ENCODE data around the gene CCDC198.

CCDC198 gene, protein sequence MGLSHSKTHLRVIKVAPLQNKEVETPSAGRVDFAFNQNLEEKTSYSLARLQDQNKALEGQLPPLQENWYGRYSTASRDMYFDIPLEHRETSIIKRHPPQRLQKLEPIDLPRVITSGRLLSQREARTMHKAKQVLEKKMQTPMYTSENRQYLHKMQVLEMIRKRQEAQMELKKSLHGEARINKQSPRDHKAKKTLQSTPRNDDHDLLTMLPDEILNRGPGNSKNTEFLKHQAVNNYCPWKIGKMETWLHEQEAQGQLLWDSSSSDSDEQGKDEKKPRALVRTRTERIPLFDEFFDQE

GRCh38 chr14:57493467-57494181 is at the start of gene CCDC198:
TSS of gene CCDC198 (minus strand) at chr14:57493857. CDS start at chr14:57493715, 142 bp downstream.
- TF ChIP-seq GATA2 (IDR thresholded peaks at IDR 0.05; ENCODE audit: low read depth, low read length) (no peak), GATA3 (IDR thresholded peaks at IDR 0.05; ENCODE audit: low read depth, low read length) (no peak)

DNA sequence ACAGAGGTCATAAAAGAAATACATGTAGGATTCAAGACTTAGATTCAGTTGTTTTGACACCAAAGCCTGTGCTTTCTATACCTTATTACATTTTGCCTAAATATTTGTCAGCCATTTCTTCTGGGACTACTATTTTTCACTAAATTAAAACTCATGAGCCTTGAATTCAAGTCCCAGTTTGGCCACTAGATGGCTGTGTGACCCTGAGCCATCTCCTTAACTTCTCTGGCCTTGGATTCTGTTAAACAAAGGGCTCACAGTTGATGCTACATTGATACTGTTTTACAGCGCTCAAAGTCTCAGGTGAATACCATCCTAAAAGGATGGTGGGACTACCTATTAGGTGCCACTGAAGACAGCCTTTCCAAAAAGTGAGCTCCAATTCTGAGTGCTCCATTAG is 39.6 kb upstream of the CCDC198 start:
- TF ChIP-seq GATA3 (IDR thresholded peaks at IDR 0.05; ENCODE audit: low read depth, low read length) = no peak
- TF ChIP-seq GATA2 (IDR thresholded peaks at IDR 0.05; ENCODE audit: low read depth, low read length) = no peak

- TF ChIP-seq GATA3 (IDR thresholded peaks at IDR 0.05; ENCODE audit: low read depth, low read length) (no peak), GATA2 (IDR thresholded peaks at IDR 0.05; ENCODE audit: low read depth, low read length) (no peak)
Measured at GRCh38 chr14:57530571-57530970, 36.9 kb upstream of the CCDC198 start.

DNA sequence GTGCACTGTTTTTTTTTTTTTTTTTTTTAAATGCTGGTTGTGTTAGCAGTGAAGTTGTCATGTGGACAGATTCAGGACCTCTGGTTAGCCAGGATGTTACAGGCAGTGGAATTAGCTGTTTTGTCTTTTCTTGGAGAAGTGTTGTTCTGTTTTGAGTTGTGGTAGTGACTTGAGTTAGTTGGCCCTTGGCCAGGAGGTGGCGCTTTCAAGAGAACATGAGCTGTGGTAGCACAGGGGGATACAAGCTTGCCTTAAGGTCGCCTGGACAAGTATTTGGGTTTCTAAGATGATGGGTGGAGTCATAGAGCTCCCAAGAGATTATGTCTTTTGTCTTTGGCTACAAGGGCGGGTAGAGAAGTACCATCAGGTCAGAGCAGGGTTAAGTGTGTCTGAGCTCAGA is 33.3 kb upstream of the CCDC198 start:
- TF ChIP-seq GATA3 (IDR thresholded peaks at IDR 0.05; ENCODE audit: low read depth, low read length) (no peak), GATA2 (IDR thresholded peaks at IDR 0.05; ENCODE audit: low read depth, low read length) (no peak)

GRCh38 chr14:57519043-57519442 is 25.4 kb upstream of the CCDC198 start:
- TF ChIP-seq GATA2 (IDR thresholded peaks at IDR 0.05; ENCODE audit: low read depth, low read length) (no peak), GATA3 (IDR thresholded peaks at IDR 0.05; ENCODE audit: low read depth, low read length) (no peak)

GRCh38 chr14:57512220-57512619 is 18.6 kb upstream of the CCDC198 start:
- TF ChIP-seq GATA3 (IDR thresholded peaks at IDR 0.05; ENCODE audit: low read depth, low read length) (no peak), GATA2 (IDR thresholded peaks at IDR 0.05; ENCODE audit: low read depth, low read length) (no peak)

DNA sequence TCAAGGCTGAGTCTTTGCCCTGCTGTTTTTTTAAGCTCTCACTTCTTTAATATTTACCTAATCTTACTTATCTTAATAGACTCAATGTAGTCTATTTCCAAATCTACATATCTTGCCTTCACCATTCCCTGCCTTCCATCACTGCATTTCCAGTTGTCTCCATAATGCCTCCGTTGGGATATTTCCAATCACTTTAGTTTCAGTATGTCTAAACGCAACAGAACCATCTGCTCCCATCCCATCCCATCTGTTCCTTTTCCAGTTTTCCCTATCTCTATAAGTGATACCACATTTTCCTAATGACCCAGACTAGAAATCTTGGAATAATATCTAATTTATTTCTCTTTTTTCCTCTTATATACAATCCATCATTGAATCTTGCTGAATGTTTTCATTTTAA is 15.1 kb upstream of the CCDC198 start:
- TF ChIP-seq GATA2 (IDR thresholded peaks at IDR 0.05; ENCODE audit: low read depth, low read length) = no peak
- TF ChIP-seq GATA3 (IDR thresholded peaks at IDR 0.05; ENCODE audit: low read depth, low read length) = no peak

DNA sequence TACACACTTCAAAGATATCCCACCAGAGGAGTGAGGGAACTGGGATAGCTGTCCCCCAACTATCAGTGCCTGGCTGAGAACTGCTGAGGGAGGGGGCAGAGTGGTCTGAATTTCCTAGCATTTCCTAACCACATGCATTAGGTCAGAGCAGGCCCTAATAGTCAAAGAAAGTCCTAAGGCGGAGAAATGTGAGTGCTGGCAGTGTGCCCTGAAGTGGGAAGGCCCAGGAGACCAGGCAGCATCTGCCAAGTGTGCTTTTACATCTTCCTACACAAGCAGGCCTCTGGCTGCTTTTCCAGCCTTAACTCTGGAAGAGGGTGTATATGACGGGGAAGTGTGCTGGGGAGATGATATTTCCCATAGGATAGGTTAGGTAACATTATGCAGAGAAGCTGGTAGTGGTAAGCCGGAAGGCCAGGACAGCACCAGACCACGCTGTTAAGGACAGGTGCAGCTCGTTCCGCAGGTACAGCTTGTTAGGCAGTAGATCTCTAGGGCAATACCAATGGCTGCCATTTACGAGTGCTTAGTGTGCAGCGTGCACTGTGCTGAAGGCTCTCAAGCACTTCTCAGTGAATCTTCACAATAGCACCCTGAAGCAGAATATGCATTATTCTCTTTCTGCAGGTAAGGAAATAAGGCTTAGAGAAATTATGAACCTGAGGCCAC is 9.1 kb upstream of the CCDC198 start:
- no peak for TF ChIP-seq GATA2 (IDR thresholded peaks at IDR 0.05; ENCODE audit: low read depth, low read length)
- TF ChIP-seq GATA3 (IDR thresholded peaks at IDR 0.05; ENCODE audit: low read depth, low read length) = no peak

GRCh38 chr14:57501039-57501557 is 7.4 kb upstream of the CCDC198 start:
- TF ChIP-seq GATA3 (IDR thresholded peaks at IDR 0.05; ENCODE audit: low read depth, low read length) (no peak), GATA2 (IDR thresholded peaks at IDR 0.05; ENCODE audit: low read depth, low read length) (no peak)

DNA sequence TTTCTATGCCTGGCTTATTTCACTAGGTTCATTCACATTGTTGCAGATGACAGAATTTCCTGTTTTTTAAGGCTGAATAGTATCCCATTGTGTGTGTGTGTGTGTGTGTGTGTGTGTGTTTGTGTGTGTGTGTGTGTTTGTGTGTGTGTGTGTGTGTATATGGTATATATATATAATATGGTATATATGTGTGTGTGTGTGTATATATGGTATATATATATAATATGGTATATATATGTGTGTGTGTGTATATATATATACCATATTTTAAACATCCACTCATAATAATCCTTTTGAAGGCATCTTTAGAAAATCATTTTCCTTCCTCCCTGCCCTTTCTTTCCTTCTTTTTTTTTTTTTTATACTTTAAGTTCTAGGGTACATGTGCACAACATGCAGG is 5.0 kb upstream of the CCDC198 start:
- no peak for TF ChIP-seq GATA3 (IDR thresholded peaks at IDR 0.05; ENCODE audit: low read depth, low read length)
- no peak for TF ChIP-seq GATA2 (IDR thresholded peaks at IDR 0.05; ENCODE audit: low read depth, low read length)

GRCh38 chr14:57498035-57498434 is 4.4 kb upstream of the CCDC198 start:
- TF ChIP-seq GATA3 (IDR thresholded peaks at IDR 0.05; ENCODE audit: low read depth, low read length) (no peak), GATA2 (IDR thresholded peaks at IDR 0.05; ENCODE audit: low read depth, low read length) (no peak)

DNA sequence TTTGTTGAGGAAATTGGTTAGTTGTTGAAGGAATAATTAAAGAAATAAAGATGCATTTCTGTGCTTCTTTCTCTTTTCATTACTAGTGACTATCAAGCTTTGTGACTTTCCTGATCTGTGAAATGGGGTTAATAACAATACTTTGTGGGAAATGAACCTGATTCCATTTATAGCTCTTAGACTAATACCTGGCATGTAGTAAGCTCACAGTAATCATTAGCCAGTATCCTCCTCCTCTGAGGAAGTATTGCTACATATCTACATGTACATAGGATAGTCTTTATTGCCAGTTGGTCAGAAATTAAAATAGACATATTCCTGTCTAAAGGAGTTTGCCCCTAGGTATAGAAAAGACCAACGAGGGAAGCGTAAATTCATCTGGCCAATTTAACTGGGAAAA is 1.8 kb upstream of the CCDC198 start:
- no peak for TF ChIP-seq GATA2 (IDR thresholded peaks at IDR 0.05; ENCODE audit: low read depth, low read length)
- no peak for TF ChIP-seq GATA3 (IDR thresholded peaks at IDR 0.05; ENCODE audit: low read depth, low read length)

GRCh38 chr14:57492859-57493258 is 798 bp downstream of the CCDC198 start:
- TF ChIP-seq GATA3 (IDR thresholded peaks at IDR 0.05; ENCODE audit: low read depth, low read length) (no peak), GATA2 (IDR thresholded peaks at IDR 0.05; ENCODE audit: low read depth, low read length) (no peak)

DNA sequence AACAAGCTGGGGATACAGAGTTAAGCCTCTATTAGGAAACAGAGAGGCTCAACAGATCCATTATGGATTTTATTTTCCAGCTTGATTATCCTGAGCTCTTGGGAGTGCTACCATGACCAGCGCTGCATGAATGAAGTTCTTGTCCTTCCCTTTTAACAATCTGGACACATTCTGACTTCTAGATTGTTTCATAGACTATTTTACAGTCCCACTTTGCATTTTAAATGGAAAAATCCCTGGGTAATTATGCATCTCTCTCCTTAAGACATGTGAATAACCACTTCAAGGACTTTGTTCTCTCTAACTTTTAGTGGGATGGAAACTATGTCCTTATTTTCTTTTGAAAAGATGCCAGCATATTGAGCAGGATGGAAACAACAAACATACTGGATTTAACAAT is 2.0 kb downstream of the CCDC198 start:
- TF ChIP-seq GATA3 (IDR thresholded peaks at IDR 0.05; ENCODE audit: low read depth, low read length) = no peak
- no peak for TF ChIP-seq GATA2 (IDR thresholded peaks at IDR 0.05; ENCODE audit: low read depth, low read length)

All from SH-SY5Y (cell line).